CD4-positive, alpha-beta T cell treated with Interleukin-4 for 1 hour (primary cell): ENCODE results near the gene DIO3.

Source experiments
- DNase-seq, 2 donors: peaks; one replicate each; pipeline ENCODE4 v3.0.0-alpha.2; 2020 to 2022

DIO3 gene

DNA sequence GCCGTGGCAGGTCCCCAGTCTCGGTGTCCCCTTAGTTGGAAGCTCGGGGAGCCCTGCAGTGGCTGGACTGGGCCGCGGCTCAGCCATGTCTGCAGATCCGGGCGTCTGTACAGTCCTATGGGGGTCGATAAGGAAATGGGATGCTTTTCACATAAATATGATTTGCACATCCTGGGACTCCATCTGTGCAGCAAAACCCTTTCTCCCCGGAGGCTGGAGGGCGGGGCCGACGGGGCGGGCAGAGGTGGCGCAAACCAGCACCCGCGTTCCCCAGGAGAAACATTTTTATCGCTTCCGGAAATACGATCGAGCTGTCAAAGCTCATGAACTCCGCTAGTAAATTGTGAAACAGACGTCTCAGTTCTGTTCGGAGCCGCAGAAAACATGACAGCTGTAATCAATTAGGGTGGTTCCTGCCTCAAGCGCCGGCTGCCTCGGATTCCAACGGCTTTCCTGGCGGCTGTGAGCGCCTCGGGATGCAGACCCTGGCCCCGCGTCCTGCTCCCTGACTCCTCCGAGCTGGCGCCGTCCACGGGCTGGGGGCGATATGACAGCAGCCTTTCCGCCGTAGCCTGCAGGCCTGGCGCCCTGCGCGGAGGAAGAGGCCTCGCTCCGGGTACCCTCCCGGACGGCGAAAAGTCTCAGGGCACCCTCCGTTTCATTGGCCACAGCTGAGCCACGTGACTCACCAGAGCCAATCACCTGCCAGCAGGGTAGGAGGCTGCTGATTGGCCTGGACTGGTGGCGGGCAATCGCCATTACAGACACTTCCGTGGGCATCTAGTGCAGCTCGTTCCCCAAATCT is 23.0 kb downstream of the DIO3 start:
- peak in 1 of 2 donors; percentile 30 for DNase-seq

DNA sequence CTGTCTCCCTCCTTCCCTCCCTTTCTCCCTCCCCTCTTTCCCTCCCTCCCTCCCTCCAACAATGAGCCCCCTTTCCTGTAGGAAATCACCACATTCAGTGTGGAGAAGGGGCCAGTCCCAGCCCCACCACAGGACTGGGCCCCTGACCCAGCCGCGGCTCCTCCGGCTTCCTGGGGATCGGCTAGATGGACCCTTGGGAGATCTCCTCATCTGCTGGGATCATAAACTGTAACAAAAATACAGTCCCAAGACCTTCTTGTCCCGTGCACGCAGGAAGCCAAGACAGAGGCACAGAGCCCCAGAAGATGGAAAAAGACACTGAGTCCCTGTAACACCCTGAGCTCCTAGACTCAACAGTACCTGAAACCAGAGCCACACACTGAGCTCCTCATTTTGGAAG is 23.9 kb downstream of the DIO3 start:
- DNase-seq: no peak

DNA sequence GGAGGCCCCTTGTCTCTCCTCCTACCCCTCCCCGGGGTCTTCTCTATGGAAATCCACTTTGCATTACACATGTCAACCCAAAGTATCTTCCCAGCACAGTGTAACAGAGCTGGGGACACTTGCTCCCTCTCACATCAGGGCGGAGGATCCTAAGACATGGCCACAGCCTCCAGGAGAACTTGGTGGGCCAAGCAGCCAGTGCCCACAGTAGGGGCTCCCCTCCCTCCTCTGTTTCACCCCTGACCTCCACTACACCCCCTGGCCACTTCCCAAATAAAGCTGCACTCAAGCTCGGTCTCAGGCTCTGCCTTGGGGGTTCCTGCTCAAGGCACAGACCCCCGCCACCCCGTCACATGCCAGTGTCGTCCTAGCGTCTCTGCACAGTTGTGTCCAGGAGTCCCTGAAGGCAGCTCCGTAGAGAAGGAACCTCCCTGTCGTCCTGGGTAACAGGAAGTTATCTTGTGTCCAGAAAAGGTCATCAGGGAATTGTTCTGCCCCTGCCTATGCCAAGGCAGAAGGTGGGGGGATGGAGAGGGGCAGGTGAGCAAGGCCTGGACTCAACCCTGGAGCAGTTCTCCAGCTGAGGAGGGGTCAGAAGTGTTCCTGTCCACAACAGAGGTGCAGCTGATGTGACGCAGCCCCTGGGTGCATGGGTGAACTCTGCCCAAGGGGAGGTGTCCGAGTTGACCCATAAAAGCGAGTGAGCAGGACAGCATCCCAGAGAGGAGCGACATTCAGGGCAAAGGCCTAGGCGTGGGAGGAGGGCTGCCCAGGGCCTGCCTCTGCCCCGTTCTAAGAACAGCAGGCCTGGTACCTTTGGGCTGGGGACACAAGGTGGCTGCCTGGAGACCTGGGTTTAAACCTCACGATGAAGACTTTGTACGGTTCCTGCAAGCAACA is 25.5 kb downstream of the DIO3 start:
- no peak for DNase-seq

DNA sequence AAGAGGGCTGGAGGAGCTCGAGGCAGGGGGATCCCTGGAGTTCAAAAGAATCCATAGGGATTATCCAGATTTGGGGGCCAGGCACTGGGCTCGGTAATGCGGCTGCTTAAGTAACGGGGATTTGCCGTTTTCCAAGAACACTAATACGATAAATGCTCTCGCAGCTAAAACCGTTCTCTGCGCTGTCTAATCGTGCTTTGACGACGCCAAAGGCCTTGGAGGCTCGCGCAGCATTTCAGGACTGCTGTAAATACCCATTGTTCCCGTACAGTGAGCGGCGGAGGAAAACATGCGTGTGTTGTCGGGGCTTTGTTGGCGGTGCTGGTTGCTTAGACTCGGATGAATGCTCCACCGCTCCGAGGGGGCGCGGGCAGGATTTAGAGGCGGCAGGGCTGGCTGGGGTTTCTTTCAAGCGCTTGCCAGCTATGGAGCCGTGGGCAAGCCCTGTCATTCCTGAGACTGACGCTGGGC is 26.2 kb downstream of the DIO3 start:
- no peak for DNase-seq

DNA sequence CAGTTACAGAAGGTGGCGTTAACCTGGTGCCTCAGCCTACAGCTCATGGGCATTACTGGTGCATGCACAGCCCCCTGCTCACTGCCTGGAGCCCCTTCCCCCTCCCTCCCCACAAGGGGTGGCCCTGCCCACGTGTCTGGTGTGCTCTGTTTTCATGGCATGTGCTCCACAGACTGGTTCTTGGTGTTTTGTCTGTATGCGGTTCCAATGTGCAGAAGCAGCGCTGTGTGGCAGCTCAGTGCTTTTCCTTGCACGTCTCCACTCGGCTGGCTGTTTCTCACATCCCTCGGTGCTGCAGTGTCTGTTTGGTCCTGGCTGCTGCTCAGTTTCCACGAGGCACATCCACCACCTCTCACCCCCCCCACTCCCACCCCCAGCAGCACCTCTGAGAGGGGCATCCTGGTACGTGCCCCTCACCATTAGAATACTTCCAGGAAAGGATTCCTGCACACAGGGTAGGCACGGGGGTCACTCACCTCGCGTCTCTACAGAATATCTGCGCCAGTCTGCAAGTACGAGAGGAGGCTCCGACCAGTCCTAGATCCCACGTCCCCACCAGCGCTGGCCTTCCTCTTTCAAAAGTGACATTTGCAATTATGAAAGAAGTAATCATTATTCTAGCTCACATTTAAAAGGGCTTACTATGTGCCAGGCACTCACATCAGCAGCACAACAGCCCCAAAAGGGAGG is 27.1 kb downstream of the DIO3 start:
- no peak for DNase-seq

- no peak for DNase-seq
Measured at GRCh38 chr14:101588990-101589389, 27.7 kb downstream of the DIO3 start.

- DNase-seq: no peak
Measured at GRCh38 chr14:101589486-101590015, 28.3 kb downstream of the DIO3 start.

DNA sequence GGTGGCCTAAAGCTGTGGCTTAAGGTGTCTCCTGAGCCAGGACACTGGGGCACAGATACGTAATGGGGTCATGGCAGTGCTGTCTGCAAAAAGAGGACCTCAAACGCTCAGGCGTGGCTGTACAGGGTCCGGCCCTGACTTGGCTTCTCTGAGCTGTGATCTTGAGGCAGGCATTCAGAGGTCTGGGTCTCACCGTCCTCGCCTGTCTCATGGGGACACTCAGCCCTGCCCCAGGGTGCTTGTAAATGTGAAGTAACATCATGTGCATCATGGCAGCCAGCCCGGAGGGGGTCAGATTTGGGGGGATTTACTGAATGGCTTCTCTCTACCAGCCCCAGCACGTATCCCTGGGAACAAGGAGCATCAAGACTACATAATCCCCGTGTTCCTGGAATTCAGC is 28.8 kb downstream of the DIO3 start:
- no peak for DNase-seq

- DNase-seq: no peak
Measured at GRCh38 chr14:101590616-101591015, 29.3 kb downstream of the DIO3 start.

GRCh38 chr14:101591121-101591520 is 29.8 kb downstream of the DIO3 start:
- no peak for DNase-seq

DNA sequence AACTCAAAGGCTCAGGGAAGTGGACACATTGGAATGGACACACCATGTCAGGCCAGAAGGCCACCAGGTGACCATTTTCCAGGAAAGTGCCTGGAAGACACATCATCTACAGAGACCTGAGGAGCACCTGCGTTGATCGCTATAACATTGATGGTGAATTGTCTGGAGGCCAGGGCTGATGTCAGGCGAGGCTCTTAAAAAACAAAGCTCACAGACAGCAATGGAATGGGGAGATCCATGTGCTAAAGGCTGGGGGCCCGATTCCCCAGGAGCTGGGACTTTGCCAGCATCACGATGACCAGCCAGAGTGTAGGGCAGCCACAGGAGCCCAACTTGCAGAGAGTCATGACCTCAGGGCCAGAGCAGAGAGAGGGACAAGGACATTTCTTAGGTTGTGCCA is 30.3 kb downstream of the DIO3 start:
- DNase-seq: no peak

GRCh38 chr14:101593411-101594238 is 32.3 kb downstream of the DIO3 start:
- DNase-seq: no peak

DNA sequence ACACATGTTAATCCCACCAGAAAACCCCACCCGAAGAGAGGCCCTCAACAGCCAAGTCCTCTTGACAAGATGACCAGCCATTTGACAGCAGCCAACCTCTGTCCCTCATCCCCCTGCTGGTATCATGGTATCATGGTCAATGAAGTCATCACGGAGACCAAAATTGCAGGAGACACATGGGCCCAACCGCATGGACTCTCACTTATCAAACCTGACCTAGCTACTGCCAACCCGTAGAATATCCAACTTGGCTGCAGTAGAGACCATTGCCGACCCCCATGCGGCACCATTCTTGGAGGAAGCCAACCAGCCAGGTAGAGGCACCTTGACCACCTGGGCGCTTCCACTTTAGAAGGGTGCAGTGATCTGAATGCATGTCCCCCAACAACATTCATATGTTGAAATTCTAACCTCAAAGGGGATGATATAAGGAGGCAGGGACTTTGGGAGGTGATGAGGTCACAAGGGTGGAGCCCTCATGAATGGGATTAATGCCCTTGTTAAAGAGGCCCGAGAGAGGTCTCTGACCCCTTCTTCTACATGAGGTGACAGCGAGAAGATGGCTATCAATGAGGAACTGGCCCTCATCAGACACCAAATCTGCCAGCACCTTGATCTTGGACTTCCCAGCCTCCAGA is 33.3 kb downstream of the DIO3 start:
- no peak for DNase-seq

DNA sequence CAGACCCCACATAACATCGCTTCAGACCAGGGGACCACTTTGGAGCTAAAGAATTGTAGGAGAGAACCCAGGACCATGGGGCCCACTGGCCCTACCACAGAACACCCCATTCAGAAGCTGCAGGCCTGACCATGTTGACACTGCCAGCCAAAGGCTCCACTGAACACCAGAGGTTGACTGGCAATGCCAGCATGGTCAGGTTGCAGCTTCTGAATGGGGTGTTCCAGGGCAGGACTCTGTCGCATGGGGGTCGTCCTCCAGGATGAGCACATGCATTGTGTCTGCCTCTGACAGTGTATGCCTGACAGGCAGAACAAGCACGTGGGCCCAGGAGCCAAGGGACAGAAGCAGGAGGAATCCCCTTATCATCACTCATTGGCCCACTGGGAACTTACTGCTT is 34.1 kb downstream of the DIO3 start:
- DNase-seq: no peak

- DNase-seq: peak; percentile 36 to 61
Measured at GRCh38 chr14:101595887-101596721, 34.8 kb downstream of the DIO3 start.

- DNase-seq: no peak
Measured at GRCh38 chr14:101596742-101597141, 35.4 kb downstream of the DIO3 start.

DNA sequence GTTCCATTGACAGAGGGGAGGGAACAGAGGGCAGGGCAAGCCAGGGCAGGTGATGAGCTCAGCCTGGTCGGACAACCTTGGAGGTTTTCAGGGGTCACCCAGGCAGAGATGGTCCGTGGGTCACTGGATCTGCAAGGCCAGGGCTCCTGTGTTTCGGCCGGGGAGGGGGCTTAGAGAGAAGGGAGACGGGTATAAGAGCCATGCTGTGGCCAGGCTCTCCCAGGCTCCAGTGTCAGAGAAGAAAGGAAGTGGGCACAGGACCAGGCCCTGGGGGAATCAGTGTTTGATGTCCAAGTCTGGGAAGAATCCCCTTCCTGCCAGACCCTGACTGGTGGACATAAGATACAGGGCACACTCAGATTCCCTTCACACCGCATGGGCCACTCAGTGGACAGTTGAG is 36.9 kb downstream of the DIO3 start:
- DNase-seq: no peak

GRCh38 chr14:101598571-101599233 is 37.4 kb downstream of the DIO3 start:
- no peak for DNase-seq

DNA sequence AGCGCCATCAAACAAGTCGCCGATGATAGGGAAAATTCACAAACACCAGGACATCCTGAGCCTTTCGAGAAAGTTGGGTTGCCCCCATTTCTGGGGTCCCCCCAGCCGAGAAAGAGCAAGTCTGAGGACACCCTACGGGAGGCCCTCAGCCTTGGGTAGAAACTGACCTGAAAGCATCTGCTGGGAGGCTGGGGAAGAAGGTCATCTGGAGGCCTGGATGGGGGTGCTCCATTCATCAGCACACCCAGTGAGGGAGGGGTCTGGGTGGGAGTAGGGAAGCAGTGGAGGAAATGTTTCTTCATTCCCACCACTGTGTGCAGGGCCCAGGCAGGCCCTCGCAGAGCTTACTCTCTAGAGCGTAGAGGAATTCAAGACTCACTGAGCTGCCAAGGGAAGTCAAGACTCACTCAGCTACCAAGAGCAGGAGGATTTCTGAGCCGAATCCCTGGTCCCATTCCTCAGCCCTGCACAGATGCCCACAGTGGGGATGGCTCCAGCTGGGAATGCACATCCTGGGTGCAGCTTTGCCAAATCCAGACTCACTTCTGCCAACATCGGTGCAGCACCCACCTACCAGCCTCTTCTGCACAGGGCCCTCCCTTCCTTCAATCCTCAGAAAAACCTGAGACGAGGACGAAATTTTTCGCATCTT is 38.1 kb downstream of the DIO3 start:
- no peak for DNase-seq
